GM19463 (cell line): ENCODE data around the gene TMEM52.

Experiments
- ATAC-seq: cut with Tn5 transposase; IDR thresholded peaks from one replicate; pipeline ENCODE4 v1.9.1; 2021; ENCODE audit warnings: mild to moderate bottlenecking, moderate library complexity; ENCODE audit not compliant: unreplicated experiment

Gene TMEM52

GRCh38 chr1:1928231-1929101 lies 9.4 kb upstream of the TMEM52 start:
- ATAC-seq, result no peak

- ATAC-seq, result no peak
These were observed 8.7 kb upstream of the TMEM52 start for GRCh38 chr1:1927751-1928150.

GRCh38 chr1:1926886-1927660 lies 8.0 kb upstream of the TMEM52 start:
- ATAC-seq, result no peak

- no peak for ATAC-seq
These were observed 7.3 kb upstream of the TMEM52 start for GRCh38 chr1:1926346-1926811.

GRCh38 chr1:1925437-1926345 lies 6.6 kb upstream of the TMEM52 start:
- no peak for ATAC-seq

- ATAC-seq, result no peak
These were observed 5.8 kb upstream of the TMEM52 start for GRCh38 chr1:1924849-1925248.

GRCh38 chr1:1924386-1924785 lies 5.3 kb upstream of the TMEM52 start:
- ATAC-seq, result no peak

GRCh38 chr1:1922956-1923833 lies 4.1 kb upstream of the TMEM52 start:
- no peak for ATAC-seq

- no peak for ATAC-seq
These were observed 3.5 kb upstream of the TMEM52 start for GRCh38 chr1:1922702-1922955.

GRCh38 chr1:1921901-1922701 lies 3.0 kb upstream of the TMEM52 start:
- no peak for ATAC-seq

GRCh38 chr1:1921459-1921862 lies 2.4 kb upstream of the TMEM52 start:
- ATAC-seq, result no peak

GRCh38 chr1:1920608-1921458 lies 1.8 kb upstream of the TMEM52 start:
- no peak for ATAC-seq

- no peak for ATAC-seq
These were observed 1.1 kb upstream of the TMEM52 start for GRCh38 chr1:1920057-1920607.

- ATAC-seq, result peak; percentile 88
These were observed 401 bp upstream of the TMEM52 start for GRCh38 chr1:1919304-1920056.

- no peak for ATAC-seq
These were observed 831 bp downstream of the TMEM52 start for GRCh38 chr1:1917995-1918900.

- no peak for ATAC-seq
These were observed 1.6 kb downstream of the TMEM52 start for GRCh38 chr1:1917304-1917976.
